Measurements from ENCODE around the gene RFNG. TPM values are rescaled to one million over a fixed set of nuclear protein-coding genes. Genes with fewer than 3 reads are reported as not detected.

RFNG gene
- total and polyA plus RNA-seq, 2 donors (not counting 1 experiment from before 2014, with no cell fraction given), result 30.1 to 44.5 TPM

DNA sequence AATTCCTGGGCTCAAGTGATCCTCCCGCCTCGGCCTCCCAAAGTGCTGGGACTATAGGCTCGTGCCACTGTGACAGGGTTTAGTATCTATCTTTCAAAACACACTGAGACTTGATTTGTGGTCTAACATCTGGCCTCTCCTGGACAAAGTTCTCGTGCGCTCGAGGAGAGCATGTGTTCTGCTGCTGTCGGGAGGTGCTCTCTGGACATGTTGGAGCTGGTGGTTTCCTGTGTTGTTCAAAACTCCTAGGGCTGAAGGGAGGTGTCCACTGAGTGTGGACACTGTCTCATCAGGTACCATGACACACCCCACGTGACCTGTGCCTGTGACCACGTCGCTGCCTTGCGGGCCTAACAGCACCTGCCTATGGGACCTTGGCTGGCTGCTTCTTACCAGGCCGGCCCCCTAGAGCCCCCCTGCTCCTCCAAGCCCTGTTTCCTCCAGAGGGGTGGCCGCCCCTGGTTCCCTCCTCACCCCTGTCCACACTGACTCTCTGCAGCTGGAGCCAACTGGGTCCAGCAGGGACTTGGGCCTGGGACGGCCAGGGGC is 5.6 kb downstream of the RFNG start:
- Histone ChIP-seq H3K27me3 (replicated peaks in 1 of 4; ENCODE audit: control extremely low read depth in 1 of 4, control insufficient read depth in 3 of 4, insufficient read depth in 4 of 4, low read length in 3 of 4) (no peaks in the 10 kb centered on the region), H2AFZ (ENCODE audit: insufficient read depth, low read depth, low read length, poor library complexity, severe bottlenecking) (no peak overlapping the region), H3K4me1 (ENCODE audit: control insufficient read depth in 2 of 2, insufficient read depth in 2 of 2, low read length in 2 of 2) (peaks cover 8 to 13% of the 10 kb centered on the region in 2 donors), H3K9me3 (ENCODE audit: control extremely low read depth in 1 of 3, control insufficient read depth in 2 of 3, insufficient read depth in 1 of 3, low read length in 2 of 3) (no peaks in the 10 kb centered on the region), H3K27ac (ENCODE audit: low read length in 2 of 2) (no peak overlapping the region), H3K36me3 (replicated peaks in 1 of 2; ENCODE audit: control extremely low read depth in 1 of 2, control insufficient read depth in 1 of 2, extremely low read depth in 1 of 2, insufficient read depth in 2 of 2, low read length in 1 of 2) (peaks cover 0 to 2% of the 10 kb centered on the region in 2 experiments), H3K79me2 (ENCODE audit: control insufficient read depth, insufficient read depth, low read length) (peaks cover 7% of the 10 kb centered on the region), H3K9ac (ENCODE audit: low read length) (no peak overlapping the region), H3K4me3 (ENCODE audit: control extremely low read depth in 1 of 5, extremely low read depth in 1 of 5, insufficient read depth in 1 of 5, low read depth in 2 of 5, low read length in 4 of 5) (no peak overlapping the region), H3K4me2 (replicated peaks; ENCODE audit: low read depth, low read length, poor library complexity, severe bottlenecking) (no peak overlapping the region), H4K20me1 (ENCODE audit: control insufficient read depth, insufficient read depth, low read length, poor library complexity, severe bottlenecking) (no peaks in the 10 kb centered on the region)
- WGBS (ENCODE audit: insufficient coverage), result 94% methylated on average over 10 of the region's 14 CpGs
- CTCF ChIA-PET, result no interaction called here
- DNase-seq (no peak), ATAC-seq (ENCODE audit: low read depth) (no peak)
- Mint-ChIP-seq H3K4me1 (peaks cover 10% of the 10 kb centered on the region), H3K27ac (no peak overlapping the region), H3K9me3 (ENCODE audit: insufficient read depth) (no peaks in the 10 kb centered on the region), H3K4me3 (no peak overlapping the region), H3K27me3 (no peaks in the 10 kb centered on the region)
- intact Hi-C loops (cut with micrococcal nuclease), result no loop called here
- POLR2A ChIA-PET, result no interaction called here
- TF ChIP-seq EZH2 (IDR thresholded peaks at IDR 0.05; ENCODE audit: borderline replicate concordance, insufficient read depth, low read depth, low read length, poor library complexity, severe bottlenecking), result no peak
- no peak for TF ChIP-seq CTCF (IDR thresholded peaks at IDR 0.05)

GRCh38 chr17:82043507-82043906 is 8.1 kb downstream of the RFNG start:
- ATAC-seq (ENCODE audit: low read depth) (no peak), DNase-seq (no peak)
- peaks cover 0 to 1% of the 10 kb centered on the region in 2 experiments for H3K36me3 ChIP-seq (replicated peaks in 1 of 2; ENCODE audit: control extremely low read depth in 1 of 2, control insufficient read depth in 1 of 2, extremely low read depth in 1 of 2, insufficient read depth in 2 of 2, low read length in 1 of 2)
- no peak overlapping the region for H3K4me2 ChIP-seq (replicated peaks; ENCODE audit: low read depth, low read length, poor library complexity, severe bottlenecking)
- no peak overlapping the region for H3K27ac ChIP-seq (ENCODE audit: low read length in 2 of 2)
- H3K4me3 ChIP-seq (ENCODE audit: control extremely low read depth in 1 of 5, extremely low read depth in 1 of 5, insufficient read depth in 1 of 5, low read depth in 2 of 5, low read length in 4 of 5), result no peak overlapping the region
- no peaks in the 10 kb centered on the region for H3K9me3 Mint-ChIP-seq (ENCODE audit: insufficient read depth)
- no peak overlapping the region for H3K4me3 Mint-ChIP-seq
- no peaks in the 10 kb centered on the region for H3K79me2 ChIP-seq (ENCODE audit: control insufficient read depth, insufficient read depth, low read length)
- no peak overlapping the region for H3K27ac Mint-ChIP-seq
- ChIA-PET CTCF (interaction anchor here (1.0 kb wide), 1 partner anchor 111 kb away, joined by 3 read pairs; no protein-coding TSS in a partner anchor), POLR2A (no interaction called here)
- H4K20me1 ChIP-seq (ENCODE audit: control insufficient read depth, insufficient read depth, low read length, poor library complexity, severe bottlenecking), result no peaks in the 10 kb centered on the region
- TF ChIP-seq CTCF (IDR thresholded peaks at IDR 0.05) (no peak), EZH2 (IDR thresholded peaks at IDR 0.05; ENCODE audit: borderline replicate concordance, insufficient read depth, low read depth, low read length, poor library complexity, severe bottlenecking) (no peak)
- H3K27me3 ChIP-seq (replicated peaks in 1 of 4; ENCODE audit: control extremely low read depth in 1 of 4, control insufficient read depth in 3 of 4, insufficient read depth in 4 of 4, low read length in 3 of 4), result no peaks in the 10 kb centered on the region
- peaks cover 7% of the 10 kb centered on the region for H3K4me1 Mint-ChIP-seq
- 91% methylated on average over 13 of the region's 16 CpGs for WGBS (ENCODE audit: insufficient coverage)
- no peaks in the 10 kb centered on the region for H3K9me3 ChIP-seq (ENCODE audit: control extremely low read depth in 1 of 3, control insufficient read depth in 2 of 3, insufficient read depth in 1 of 3, low read length in 2 of 3)
- H3K27me3 Mint-ChIP-seq, result no peaks in the 10 kb centered on the region
- no peaks in the 10 kb centered on the region for H3K4me1 ChIP-seq (ENCODE audit: control insufficient read depth in 2 of 2, insufficient read depth in 2 of 2, low read length in 2 of 2)
- H2AFZ ChIP-seq (ENCODE audit: insufficient read depth, low read depth, low read length, poor library complexity, severe bottlenecking), result no peak overlapping the region
- intact Hi-C loops (cut with micrococcal nuclease), result no loop called here
- H3K9ac ChIP-seq (ENCODE audit: low read length), result no peak overlapping the region
